ENCODE results near the gene C3.

DNA sequence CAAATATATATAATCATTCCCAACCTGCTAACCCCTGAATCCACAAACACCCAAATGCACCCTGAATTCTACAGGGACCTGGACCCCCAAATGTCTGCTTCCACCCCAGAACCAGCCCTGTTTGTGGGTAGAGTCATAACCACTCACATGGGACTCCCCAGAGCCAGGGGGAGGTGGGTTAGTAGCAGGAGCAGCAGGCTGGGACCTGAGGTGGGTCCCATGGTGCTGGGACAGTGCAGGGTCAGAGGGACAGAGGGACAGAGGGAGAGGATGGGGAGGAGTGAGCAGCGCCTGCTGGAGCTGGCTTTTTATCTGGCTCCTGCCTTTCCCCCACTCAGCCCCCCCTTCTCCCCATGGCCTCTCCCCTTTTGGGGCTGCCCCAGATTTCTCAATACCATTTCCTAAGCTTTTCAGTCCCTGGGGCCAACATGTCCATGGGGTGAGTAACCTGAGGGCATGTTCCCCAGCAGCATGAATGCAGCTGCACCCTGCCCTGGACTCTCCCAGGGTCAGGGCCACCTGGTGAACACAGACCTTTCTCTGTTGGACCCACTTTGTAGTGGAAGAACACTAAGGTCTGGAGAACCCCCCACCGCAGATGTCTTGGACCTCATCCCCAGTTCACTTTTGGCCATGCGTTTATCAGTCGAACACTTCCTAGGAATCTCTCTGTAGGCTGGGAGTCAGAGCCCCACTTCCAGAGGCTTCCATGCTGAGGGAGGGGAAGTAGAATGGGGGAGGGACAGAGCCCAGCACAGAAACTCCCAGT is at the start of gene C3:
- TF ChIP-seq CTCF (IDR thresholded peaks at IDR 0.05): no peak
- TF ChIP-seq EP300 (IDR thresholded peaks at IDR 0.05; ENCODE audit: low read depth): no peak
- peak; percentile 20 for TF ChIP-seq POLR2A (IDR thresholded peaks at IDR 0.05)
- TF ChIP-seq POLR2AphosphoS5 (IDR thresholded peaks at IDR 0.05): peak in 1 of 3 donors; percentile 16

Data from transverse colon (tissue), 4 donors.